ENCODE results near the gene EXOC3L4. TPM values are rescaled to one million over a fixed set of nuclear protein-coding genes. Genes with fewer than 3 reads are reported as not detected.

Gene EXOC3L4
- polyA plus RNA-seq, 1 donor from 2014 or later: not detected

DNA sequence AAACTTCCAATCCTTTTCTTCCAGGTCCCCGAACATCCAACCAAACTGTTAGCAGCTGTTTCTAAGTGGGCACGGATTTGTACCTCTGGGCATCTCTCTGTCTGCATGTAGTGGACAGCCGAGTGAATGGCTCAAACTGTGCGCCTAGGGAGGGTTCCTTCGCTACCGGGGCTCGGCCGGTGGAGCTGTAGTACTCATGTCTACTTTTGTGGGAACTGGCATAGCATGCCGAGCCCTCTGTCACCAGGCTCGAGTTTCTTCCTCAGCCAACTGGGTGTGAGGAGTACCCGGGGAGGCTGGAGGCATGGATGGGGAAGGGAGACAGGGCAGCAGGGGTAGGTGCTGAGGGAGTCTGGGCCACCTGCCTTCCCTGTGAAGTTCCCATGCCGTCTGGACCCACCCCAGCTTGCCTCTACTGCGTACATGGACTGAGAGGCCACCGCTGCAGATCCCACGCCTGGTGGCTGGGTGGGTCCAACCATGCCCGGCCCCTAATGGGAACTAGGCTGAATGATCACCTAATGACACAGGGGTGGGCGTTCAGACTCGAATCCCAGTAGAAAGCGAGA lies 51.7 kb downstream of the EXOC3L4 start:
- Histone ChIP-seq H3K9me3 (ENCODE audit: low read length) (no peaks in the 10 kb centered on the region), H3F3A (ENCODE audit: insufficient read depth, low read length, poor library complexity, severe bottlenecking) (no peaks in the 10 kb centered on the region), H2AFZ (ENCODE audit: low read depth, low read length) (no peak overlapping the region), H3K4me3 (ENCODE audit: low read length) (no peak overlapping the region), H3K4me2 (ENCODE audit: low read length) (no peak overlapping the region), H3K79me2 (replicated peaks; ENCODE audit: insufficient read depth, low read length) (no peaks in the 10 kb centered on the region), H3K27ac (ENCODE audit: low read length) (no peak overlapping the region), H3K9me2 (ENCODE audit: insufficient read depth, low read length) (no peaks in the 10 kb centered on the region), H3K36me3 (ENCODE audit: insufficient read depth, low read length) (no peaks in the 10 kb centered on the region), H4K20me1 (ENCODE audit: insufficient read depth) (no peaks in the 10 kb centered on the region), H3K27me3 (ENCODE audit: insufficient read depth, low read depth, low read length) (no peaks in the 10 kb centered on the region), H3K9ac (ENCODE audit: low read length) (no peak overlapping the region)
- no peak for TF ChIP-seq MXI1 (conservative IDR thresholded peaks at IDR 0.05; ENCODE audit: poor library complexity, severe bottlenecking)
- no peak for TF ChIP-seq EP300 (conservative IDR thresholded peaks at IDR 0.05; ENCODE audit: poor library complexity, severe bottlenecking)
- TF ChIP-seq, protein P1, sequence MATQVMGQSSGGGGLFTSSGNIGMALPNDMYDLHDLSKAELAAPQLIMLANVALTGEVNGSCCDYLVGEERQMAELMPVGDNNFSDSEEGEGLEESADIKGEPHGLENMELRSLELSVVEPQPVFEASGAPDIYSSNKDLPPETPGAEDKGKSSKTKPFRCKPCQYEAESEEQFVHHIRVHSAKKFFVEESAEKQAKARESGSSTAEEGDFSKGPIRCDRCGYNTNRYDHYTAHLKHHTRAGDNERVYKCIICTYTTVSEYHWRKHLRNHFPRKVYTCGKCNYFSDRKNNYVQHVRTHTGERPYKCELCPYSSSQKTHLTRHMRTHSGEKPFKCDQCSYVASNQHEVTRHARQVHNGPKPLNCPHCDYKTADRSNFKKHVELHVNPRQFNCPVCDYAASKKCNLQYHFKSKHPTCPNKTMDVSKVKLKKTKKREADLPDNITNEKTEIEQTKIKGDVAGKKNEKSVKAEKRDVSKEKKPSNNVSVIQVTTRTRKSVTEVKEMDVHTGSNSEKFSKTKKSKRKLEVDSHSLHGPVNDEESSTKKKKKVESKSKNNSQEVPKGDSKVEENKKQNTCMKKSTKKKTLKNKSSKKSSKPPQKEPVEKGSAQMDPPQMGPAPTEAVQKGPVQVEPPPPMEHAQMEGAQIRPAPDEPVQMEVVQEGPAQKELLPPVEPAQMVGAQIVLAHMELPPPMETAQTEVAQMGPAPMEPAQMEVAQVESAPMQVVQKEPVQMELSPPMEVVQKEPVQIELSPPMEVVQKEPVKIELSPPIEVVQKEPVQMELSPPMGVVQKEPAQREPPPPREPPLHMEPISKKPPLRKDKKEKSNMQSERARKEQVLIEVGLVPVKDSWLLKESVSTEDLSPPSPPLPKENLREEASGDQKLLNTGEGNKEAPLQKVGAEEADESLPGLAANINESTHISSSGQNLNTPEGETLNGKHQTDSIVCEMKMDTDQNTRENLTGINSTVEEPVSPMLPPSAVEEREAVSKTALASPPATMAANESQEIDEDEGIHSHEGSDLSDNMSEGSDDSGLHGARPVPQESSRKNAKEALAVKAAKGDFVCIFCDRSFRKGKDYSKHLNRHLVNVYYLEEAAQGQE (IDR thresholded peaks at IDR 0.05; ENCODE audit: borderline replicate concordance): no peak
- TF ChIP-seq TAF1 (IDR thresholded peaks at IDR 0.05; ENCODE audit: low read depth): no peak
- TF ChIP-seq, protein P2, sequence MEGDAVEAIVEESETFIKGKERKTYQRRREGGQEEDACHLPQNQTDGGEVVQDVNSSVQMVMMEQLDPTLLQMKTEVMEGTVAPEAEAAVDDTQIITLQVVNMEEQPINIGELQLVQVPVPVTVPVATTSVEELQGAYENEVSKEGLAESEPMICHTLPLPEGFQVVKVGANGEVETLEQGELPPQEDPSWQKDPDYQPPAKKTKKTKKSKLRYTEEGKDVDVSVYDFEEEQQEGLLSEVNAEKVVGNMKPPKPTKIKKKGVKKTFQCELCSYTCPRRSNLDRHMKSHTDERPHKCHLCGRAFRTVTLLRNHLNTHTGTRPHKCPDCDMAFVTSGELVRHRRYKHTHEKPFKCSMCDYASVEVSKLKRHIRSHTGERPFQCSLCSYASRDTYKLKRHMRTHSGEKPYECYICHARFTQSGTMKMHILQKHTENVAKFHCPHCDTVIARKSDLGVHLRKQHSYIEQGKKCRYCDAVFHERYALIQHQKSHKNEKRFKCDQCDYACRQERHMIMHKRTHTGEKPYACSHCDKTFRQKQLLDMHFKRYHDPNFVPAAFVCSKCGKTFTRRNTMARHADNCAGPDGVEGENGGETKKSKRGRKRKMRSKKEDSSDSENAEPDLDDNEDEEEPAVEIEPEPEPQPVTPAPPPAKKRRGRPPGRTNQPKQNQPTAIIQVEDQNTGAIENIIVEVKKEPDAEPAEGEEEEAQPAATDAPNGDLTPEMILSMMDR (IDR thresholded peaks at IDR 0.05; ENCODE audit: poor library complexity, severe bottlenecking): no peak

DNA sequence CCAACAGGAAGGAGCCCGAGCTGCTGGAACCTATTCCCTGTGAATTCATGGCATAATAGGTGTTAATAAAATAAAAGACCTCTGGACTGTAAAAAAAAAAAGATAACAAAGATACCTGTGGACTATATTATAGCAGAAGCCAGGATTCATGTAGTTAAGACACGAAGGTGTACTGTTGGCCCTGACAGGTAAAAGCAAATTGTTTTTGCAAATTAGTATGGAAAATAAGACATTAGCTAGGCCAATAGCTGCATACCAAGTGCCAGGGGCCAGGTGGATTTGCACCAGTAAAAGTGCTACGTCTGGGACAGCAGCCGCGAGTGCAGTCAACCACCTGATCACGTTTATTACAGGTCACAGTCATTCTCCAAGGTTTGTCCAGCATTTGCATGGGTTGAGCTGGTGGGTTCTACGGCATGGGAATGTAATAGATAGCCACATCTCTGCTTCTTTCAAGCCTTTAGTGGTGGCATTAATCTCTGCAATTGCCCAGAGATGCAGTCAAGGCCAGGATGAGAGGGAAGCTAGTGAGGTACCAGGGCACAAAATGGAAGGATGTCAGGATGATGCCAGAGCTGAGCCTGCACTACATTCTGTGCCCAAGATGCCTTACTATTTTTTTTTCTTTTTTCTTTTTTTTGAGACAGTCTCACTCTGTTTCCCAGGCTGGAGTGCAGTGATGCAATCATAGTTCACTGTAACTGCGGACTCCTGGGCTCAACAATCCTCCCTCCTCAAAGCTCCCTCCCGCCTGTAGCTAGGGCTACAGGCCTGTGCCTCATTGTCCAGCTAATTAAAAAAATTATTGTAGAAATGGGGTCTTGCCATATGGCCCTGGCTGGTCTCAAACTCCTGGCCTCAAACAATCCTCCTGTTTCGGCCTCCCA lies 55.1 kb downstream of the EXOC3L4 start:
- Histone ChIP-seq H3K36me3 (ENCODE audit: insufficient read depth, low read length) (no peaks in the 10 kb centered on the region), H2AFZ (ENCODE audit: low read depth, low read length) (no peak overlapping the region), H3K9ac (ENCODE audit: low read length) (no peak overlapping the region), H3F3A (ENCODE audit: insufficient read depth, low read length, poor library complexity, severe bottlenecking) (no peaks in the 10 kb centered on the region), H3K9me3 (ENCODE audit: low read length) (no peaks in the 10 kb centered on the region), H4K20me1 (ENCODE audit: insufficient read depth) (no peaks in the 10 kb centered on the region), H3K4me2 (ENCODE audit: low read length) (no peak overlapping the region), H3K4me3 (ENCODE audit: low read length) (no peak overlapping the region), H3K27me3 (ENCODE audit: insufficient read depth, low read depth, low read length) (no peaks in the 10 kb centered on the region), H3K27ac (ENCODE audit: low read length) (no peak overlapping the region), H3K9me2 (ENCODE audit: insufficient read depth, low read length) (no peaks in the 10 kb centered on the region), H3K79me2 (replicated peaks; ENCODE audit: insufficient read depth, low read length) (no peaks in the 10 kb centered on the region)
- TF ChIP-seq POLR2AphosphoS5 (IDR thresholded peaks at IDR 0.05) (no peak), EP300 (conservative IDR thresholded peaks at IDR 0.05; ENCODE audit: poor library complexity, severe bottlenecking) (no peak), RAD21 (conservative IDR thresholded peaks at IDR 0.05) (no peak), EZH2 (IDR thresholded peaks at IDR 0.05; ENCODE audit: borderline replicate concordance, insufficient read depth, low read length, poor library complexity, severe bottlenecking) (no peak), TAF1 (IDR thresholded peaks at IDR 0.05; ENCODE audit: low read depth) (no peak), SMC3 (conservative IDR thresholded peaks at IDR 0.05; ENCODE audit: poor library complexity) (no peak), MXI1 (conservative IDR thresholded peaks at IDR 0.05; ENCODE audit: poor library complexity, severe bottlenecking) (no peak)
- TF ChIP-seq, protein P2 (IDR thresholded peaks at IDR 0.05; ENCODE audit: poor library complexity, severe bottlenecking): no peak
- TF ChIP-seq, protein P1 (IDR thresholded peaks at IDR 0.05; ENCODE audit: borderline replicate concordance): no peak

Measured in neural cell (in vitro differentiated cells).